Rectal smooth muscle tissue (tissue), 1 donor: Measurements from ENCODE around the gene TNFRSF4.
"Not testable (repeated sequence)": the region's sequence is repeated elsewhere in the genome, so short reads cannot be mapped to it uniquely, and the experiment has no call there.

Experiments used
- H3K27ac ChIP-seq: one replicate; pipeline ENCODE4 v1.7.0; 2013; ENCODE audit warnings: low read depth, low read length, inconsistent platforms
- H3K27me3 ChIP-seq: one replicate; pipeline ENCODE4 v1.7.0; 2013; ENCODE audit warnings: low read length; ENCODE audit not compliant: control insufficient read depth, insufficient read depth
- H3K36me3 ChIP-seq: one replicate; pipeline ENCODE4 v1.7.0; 2013; ENCODE audit warnings: low read length; ENCODE audit not compliant: control insufficient read depth, insufficient read depth
- H3K4me1 ChIP-seq: one replicate; pipeline ENCODE4 v1.7.0; 2013; ENCODE audit warnings: low read length; ENCODE audit not compliant: control insufficient read depth, insufficient read depth
- H3K4me3 ChIP-seq: one replicate; pipeline ENCODE4 v1.7.0; 2013; ENCODE audit warnings: low read length
- H3K9ac ChIP-seq: one replicate; pipeline ENCODE4 v1.7.0; 2013; ENCODE audit warnings: low read length

The TNFRSF4 gene

DNA sequence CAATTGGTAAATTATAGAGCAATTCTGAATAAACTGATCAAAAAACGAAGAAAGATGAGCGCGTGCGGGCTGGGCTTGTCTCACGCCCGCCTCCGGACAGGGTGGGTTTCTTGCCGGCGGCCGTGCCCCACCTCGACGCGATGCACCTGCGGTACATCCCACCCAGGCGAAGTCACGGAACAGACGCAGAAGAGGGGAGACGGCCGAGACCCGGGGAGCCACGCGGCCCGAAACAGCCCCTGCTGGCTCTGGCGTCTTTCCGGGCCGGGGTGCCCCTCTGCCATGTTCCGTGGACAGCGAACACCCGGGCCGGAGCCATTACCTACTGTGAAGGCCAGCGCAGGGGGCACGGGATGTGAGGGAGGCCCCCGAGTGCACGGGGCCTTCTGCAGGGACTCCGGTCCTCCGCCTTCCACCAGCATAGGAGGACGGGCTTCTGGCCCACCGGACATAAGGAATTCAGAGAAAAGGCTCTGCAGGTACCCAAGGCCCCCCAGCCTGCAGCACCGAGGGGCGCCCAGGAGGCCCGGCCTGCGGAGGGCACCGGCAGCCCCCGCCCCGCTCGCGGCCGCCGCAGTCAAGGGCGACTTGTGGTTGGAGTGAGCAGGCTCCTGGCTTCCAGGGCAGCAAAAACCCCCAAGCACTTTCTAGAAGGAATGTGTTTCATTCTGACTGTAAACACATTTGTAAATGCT, 40.2 kb upstream of the TNFRSF4 start:
- H3K9ac ChIP-seq, result no peak overlapping the region
- H3K36me3 ChIP-seq, result peaks cover 22% of the 10 kb centered on the region
- H3K4me3 ChIP-seq, result no peak overlapping the region
- no peaks in the 10 kb centered on the region for H3K27me3 ChIP-seq
- H3K4me1 ChIP-seq, result no peaks in the 10 kb centered on the region
- H3K27ac ChIP-seq, result no peak overlapping the region

DNA sequence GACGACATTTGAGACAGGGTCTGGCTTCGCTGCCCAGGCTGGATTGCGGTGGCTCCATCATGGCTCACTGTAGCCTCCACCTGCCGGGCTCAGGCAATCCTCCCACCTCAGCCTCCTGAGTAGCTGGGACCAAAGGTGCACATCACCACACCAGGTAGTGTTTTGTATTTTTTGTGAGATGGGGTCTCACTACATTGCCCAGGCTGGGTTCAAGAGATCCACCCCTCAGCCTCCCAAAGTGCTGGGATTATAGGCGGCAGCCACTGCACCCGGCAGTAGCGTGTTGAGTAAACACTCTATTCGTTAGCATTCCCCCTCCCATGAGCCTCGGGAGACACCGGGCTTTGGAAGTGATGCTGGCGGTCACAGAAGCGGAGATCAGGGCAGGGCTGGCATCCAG, 39.4 kb upstream of the TNFRSF4 start:
- Histone ChIP-seq H3K27me3 (no peaks in the 10 kb centered on the region), H3K27ac (no peak overlapping the region), H3K4me1 (no peaks in the 10 kb centered on the region), H3K4me3 (no peak overlapping the region), H3K36me3 (peaks cover 19% of the 10 kb centered on the region), H3K9ac (no peak overlapping the region)

DNA sequence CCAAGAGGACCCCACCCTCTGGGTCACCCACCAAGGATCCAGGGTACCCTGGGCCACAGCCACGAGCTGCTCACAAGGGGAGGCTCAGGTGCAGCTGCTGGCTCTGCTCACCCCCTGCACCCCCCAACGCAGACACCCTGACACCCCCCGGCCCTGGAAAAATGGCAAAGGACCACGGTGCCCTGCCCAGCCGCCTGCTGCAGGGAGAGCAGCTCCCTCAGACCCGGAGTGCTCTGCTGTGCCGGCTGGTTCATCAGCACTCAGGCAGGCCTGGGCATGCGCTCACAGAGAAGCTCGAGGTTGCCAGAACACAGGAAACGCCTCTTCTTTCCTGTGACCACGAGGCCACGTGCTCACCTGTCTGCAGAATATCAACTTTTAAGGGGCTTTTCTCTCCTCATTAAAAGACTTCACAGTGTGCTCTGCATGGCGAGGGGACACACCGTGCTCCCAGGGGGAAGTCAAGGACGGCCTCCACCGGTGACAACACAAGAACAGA, 36.9 kb upstream of the TNFRSF4 start:
- no peak overlapping the region for H3K27ac ChIP-seq
- H3K4me1 ChIP-seq, result no peaks in the 10 kb centered on the region
- peaks cover 15% of the 10 kb centered on the region for H3K36me3 ChIP-seq
- peaks cover 10% of the 10 kb centered on the region for H3K27me3 ChIP-seq
- H3K9ac ChIP-seq, result no peak overlapping the region
- no peak overlapping the region for H3K4me3 ChIP-seq

DNA sequence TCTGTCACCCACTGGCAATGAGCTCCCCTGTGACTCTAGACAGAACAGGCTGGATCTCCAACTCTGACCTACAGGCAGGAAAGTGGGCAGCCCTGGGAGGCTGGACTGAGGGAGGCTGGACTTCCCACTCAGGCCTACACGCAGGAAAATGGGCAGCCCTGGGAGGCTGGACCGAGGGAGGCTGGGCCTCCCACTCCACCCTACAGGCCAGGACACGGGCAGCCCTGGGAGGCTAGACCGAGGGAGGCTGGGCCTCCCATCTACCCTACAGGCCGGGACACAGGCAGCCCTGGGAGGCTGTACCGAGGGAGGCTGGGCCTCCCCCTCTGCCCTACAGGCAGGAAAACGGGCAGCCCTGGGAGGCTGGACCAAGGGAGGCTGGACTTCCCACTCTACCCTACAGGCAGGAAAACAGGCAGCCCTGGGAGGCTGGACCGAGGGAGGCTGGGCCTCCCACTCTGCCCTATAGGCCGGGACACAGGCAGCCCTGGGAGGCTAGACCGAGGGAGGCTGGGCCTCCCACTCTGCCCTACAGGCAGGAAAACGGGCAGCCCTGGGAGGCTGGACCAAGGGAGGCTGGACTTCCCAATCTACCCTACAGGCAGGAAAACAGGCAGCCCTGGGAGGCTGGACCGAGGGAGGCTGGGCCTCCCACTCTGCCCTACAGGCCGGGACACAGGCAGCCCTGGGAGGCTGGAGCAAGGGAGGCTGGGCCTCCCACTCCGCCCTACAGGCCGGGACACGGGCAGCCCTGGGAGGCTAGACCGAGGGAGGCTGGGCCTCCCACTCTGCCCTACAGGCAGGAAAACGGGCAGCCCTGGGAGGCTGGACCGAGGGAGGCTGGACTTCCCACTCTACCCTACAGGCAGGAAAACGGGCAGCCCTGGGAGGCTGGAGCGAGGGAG, 34.3 kb upstream of the TNFRSF4 start:
- H3K4me3 ChIP-seq, H3K27ac ChIP-seq, H3K36me3 ChIP-seq, H3K4me1 ChIP-seq, H3K9ac ChIP-seq: not testable (repeated sequence)
- peaks cover 13% of the 10 kb centered on the region for H3K27me3 ChIP-seq

DNA sequence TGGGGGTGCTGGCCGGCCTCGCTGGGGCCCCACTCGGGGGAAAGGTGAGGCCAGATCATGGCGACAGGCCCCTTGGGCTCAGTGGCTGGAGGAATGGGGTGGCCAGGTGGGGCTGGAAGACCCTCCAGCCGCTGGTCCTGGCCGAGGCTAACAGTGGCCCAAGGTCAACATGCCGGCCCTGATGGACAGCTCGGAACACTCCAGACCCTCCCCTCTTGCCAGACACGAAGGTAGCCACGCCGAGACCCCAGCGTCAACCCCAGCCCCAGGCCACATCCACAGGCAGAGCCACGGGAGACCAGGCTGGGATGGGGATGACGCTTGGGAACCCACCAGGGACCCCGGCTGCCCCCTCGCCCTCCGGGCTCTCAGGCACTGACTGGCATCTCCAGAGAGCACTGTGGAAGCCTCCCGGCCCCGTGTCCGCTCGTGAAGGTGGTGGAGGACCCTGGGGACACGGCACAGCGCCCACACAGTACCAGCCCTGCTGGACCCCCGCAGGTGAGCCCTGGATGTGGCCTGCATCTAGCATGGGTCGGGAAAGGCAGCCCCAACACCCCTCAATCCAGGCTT, 33.5 kb upstream of the TNFRSF4 start:
- Histone ChIP-seq H3K4me3 (no peak overlapping the region), H3K27ac (no peak overlapping the region), H3K9ac (no peak overlapping the region), H3K36me3 (no peaks in the 10 kb centered on the region), H3K4me1 (no peaks in the 10 kb centered on the region), H3K27me3 (peaks cover 13% of the 10 kb centered on the region)

DNA sequence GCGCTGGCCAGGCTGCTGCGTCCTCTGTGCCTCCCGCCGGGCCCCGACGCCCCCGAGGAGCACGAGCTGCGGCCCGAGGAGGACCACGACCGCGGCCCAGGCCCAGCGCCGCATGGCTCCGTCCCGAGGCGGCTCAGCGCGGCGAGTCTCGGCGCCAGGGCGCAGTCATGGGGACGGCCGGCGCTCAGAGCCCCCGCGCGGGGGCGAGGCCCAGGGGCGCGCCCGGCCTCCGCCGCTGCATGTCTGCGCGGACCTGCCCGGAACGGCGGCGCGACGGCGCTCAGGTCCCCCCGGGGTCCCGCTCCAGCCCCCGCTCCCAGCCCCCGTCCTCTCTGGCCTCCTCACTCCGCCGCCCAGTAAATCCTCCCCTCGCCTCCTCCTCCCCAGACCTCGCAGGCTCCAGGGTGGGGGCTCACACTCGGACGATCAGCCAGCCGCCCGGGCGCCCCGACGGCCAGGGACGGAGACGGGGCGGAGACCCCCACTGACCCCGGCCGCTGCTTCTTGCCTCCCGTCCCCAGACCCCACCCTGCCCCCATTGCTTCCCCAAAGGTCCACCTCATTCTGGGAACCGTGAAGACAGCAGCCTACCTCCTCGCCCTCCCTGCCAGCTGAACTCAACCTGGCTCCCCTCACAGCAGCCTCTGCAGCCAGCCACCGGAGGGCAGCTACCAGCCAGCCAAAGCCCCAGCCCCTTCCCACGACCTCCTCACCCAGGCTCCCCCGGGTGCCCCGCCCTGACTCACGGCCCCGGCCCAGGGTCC, 32.8 kb upstream of the TNFRSF4 start, which contains the start of gene C1QTNF12:
TSS of gene C1QTNF12 (minus strand) at position 146 of the 764 bp plus-strand sequence. CDS start at position 114, 32 bp downstream.
- Histone ChIP-seq H3K4me3 (no peak within 1 kb of the TSS), H3K4me1 (no peaks in the 10 kb centered on the region), H3K36me3 (no peaks in the 10 kb centered on the region), H3K9ac (no peak within 1 kb of the TSS), H3K27ac (no peak within 1 kb of the TSS), H3K27me3 (peaks cover 13% of the 10 kb centered on the region)

DNA sequence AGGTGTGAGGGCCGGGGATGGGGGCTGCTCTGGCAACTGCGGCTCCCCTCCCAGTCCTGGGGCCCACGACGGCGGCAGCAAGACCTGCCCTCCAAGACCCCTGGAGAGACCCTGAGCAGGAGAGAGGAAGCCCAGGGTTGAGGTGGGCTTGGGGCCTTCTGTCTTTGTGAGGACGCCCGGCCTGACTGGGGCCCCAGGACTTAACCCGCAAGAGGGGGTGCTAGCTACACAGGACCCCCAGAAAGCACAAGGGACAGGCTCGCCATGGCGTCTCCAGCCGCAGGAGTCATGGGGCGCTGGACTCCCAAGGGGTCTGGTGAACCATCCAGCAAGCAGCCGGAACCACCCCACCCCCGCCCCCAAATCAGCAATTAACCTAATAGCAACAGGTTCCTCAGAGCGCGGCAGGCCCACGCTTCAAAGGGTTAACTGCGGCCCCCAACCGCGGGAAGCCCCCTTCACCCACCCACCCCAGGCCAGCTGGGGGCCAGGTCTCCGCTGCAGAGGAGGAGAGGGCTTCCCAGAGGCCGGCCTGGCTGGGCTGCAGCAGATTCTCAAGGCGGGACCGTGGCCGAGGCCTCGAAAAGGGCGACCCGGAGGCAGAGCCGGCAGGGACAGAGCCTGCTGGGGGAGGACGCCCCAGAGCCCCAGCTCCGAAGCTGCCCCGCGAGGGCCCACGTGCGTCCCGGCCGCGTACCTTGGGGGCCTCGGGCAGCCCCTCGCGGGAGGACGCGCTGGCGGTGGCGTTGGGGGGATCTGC, 32.0 kb upstream of the TNFRSF4 start:
- H3K27me3 ChIP-seq, result peaks cover 13% of the 10 kb centered on the region
- H3K36me3 ChIP-seq, result no peaks in the 10 kb centered on the region
- no peak overlapping the region for H3K27ac ChIP-seq
- H3K4me1 ChIP-seq, result no peaks in the 10 kb centered on the region
- H3K4me3 ChIP-seq, result no peak overlapping the region
- no peak overlapping the region for H3K9ac ChIP-seq

DNA sequence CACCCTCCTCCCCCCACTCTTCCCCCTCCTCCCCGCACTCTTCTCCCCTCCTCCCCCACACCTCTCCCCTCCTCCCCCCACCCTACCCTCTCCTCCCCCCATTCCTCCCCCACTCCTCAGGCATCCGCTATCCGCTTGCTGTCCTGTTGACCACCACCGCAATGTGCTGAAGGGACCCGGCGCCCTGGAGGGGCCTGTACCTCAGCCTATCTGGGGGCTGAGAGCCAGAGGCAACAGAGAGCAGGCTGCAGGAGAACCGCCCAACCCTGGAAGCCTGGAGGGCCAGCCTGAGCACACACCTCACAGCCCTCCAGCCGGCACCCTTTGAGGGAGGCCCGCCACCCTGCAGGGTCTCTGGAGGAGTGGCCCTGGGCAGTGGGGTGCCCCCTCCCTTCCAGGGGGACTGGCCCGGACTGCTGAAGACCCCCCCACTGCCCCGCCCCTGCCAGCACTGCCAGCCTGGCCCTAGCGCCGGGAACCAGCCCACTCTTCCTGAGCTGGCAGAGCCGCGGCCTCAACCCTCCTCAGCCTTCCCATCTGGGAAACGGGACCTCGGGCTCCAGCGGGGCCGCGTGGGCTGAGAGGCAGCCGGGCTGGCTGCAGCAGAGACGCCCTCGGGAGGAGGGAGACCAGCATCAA, 31.3 kb upstream of the TNFRSF4 start:
- Histone ChIP-seq H3K27me3 (peaks cover 13% of the 10 kb centered on the region), H3K4me1 (no peaks in the 10 kb centered on the region), H3K9ac (no peak overlapping the region)

DNA sequence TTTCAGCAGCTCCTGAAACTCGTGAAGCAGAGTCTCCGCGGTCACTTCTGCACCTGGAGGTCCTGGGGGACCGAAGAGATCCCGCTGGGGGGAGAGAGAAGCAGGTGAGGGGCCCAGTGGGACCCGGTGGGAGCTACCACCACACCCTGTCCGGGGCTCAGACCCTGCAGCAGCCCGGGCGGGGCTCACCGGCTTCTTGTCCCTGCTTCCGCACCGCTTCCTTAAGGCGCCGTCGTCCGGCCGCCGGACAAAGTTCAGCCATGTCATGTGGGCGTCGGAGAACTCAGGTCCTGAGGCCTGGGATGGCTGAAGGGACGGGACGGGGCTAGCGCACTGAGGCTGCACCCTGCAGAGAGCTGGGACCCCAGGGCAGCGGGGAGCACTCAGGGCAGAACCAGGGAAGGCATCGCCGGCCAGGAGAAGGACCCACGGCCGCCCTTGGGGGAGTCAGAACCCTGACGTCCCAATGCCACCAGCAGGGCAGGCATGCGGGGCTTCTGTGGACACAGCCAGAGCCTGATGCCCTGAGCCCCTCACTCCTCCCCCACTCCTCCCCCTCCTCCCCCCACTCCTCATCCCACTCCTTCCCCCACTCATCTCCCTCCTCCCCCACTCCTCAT, 30.3 kb upstream of the TNFRSF4 start:
- Histone ChIP-seq H3K4me3 (peak overlapping the region; percentile 37), H3K9ac (no peak overlapping the region), H3K36me3 (no peaks in the 10 kb centered on the region), H3K4me1 (no peaks in the 10 kb centered on the region), H3K27ac (no peak overlapping the region), H3K27me3 (peaks cover 23% of the 10 kb centered on the region)

More for the DNA sequence above, 31.3 kb upstream of the TNFRSF4 start:
- Histone ChIP-seq H3K4me3 (no peak overlapping the region), H3K36me3 (no peaks in the 10 kb centered on the region), H3K27ac (no peak overlapping the region)

DNA sequence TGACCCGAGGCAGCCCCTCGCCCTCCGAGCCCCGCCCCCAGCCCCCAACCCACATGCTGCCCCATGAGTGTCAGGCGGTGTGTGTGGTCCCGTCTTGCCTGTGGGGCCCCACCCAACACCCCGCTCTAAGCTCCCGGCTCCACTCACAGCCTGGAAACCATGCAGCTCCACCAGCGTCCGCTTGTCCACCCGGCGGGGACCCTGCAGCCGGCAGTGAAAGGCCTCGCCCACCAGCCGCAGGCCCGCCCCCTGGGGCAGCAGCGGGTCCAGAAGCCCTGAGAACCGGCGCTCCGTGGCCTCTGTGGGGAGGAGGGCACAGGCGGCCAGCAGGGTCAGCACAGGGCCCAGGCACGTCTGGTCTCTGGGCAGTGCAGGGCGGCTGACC, 29.8 kb upstream of the TNFRSF4 start:
- Histone ChIP-seq H3K9ac (no peak overlapping the region), H3K36me3 (no peaks in the 10 kb centered on the region), H3K4me1 (no peaks in the 10 kb centered on the region), H3K27me3 (peaks cover 25% of the 10 kb centered on the region), H3K27ac (no peak overlapping the region), H3K4me3 (peak overlapping the region; percentile 37)

DNA sequence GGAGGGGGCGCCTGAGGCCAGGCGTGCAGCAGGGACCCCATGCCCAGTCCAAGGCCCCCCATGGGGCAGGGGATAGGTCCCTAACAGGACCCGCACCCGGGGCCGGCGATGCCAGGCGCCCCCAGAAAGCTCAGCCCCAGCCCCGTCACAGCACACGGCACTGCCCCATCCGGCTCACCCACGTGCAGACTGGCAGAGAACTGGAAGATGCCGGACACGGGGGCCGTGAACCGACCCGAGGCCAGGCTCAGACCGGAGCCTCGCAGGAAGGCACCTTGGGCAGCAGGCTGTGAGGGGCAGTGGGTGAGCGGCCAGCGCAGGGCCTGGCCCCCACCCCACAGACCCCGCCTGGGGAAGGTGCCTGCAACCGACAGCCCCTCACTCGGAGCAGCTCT, 29.3 kb upstream of the TNFRSF4 start:
- Histone ChIP-seq H3K9ac (no peak overlapping the region), H3K27me3 (peaks cover 29% of the 10 kb centered on the region), H3K4me3 (no peak overlapping the region), H3K36me3 (no peaks in the 10 kb centered on the region), H3K27ac (no peak overlapping the region), H3K4me1 (no peaks in the 10 kb centered on the region)
